HT1080 (cell line): ENCODE measurements around the gene RRP7A. TPM values are rescaled to one million over a fixed set of nuclear protein-coding genes. Genes with fewer than 3 reads are reported as not detected.
"Not testable (repeated sequence)": the region's sequence is repeated elsewhere in the genome, so short reads cannot be mapped to it uniquely, and the experiment has no call there.

ENCODE experiments used
- DNase-seq: peaks from one replicate; pipeline ENCODE4 v3.0.0-alpha.2; 2015; ENCODE audit warnings: low read depth
- polyA plus RNA-seq, 2 experiments: library from polyadenylated mRNA; depleted of rRNA; stranded (reverse); fragments of >200 nt; gene quantifications; 2 replicates each; pipeline ENCODE4 v1.2.3, GENCODE V29; 2015
- total RNA-seq: library from RNA; depleted of rRNA; stranded (reverse); fragments of >200 nt; shearing (Covaris generic); gene quantifications from 2 replicates; pipeline ENCODE4 v1.2.3, GENCODE V29; 2014; rRNA removed

RRP7A gene
- 48.7 and 50.0 TPM in 2 replicates for total RNA-seq
- polyA plus RNA-seq (2015; cell fraction: cytosol; rRNA removed) = 29.6 and 36.0 TPM in 2 replicates
- 24.0 and 24.6 TPM in 2 replicates for polyA plus RNA-seq (2015; cell fraction: nucleus; rRNA removed)

- DNase-seq = peak; percentile 48
Observed at GRCh38 chr22:42519525-42520401, at the start of gene RRP7A. Gene RRP7A, minus strand, starts transcription at chr22:42519796. Its CDS starts 10 bp downstream, at chr22:42519786.

GRCh38 chr22:42567950-42568349 is 48.4 kb upstream of the RRP7A start:
- not testable (repeated sequence) for DNase-seq

- DNase-seq = no peak
Observed at GRCh38 chr22:42565956-42566355, 46.4 kb upstream of the RRP7A start.

GRCh38 chr22:42564699-42565098 is 45.1 kb upstream of the RRP7A start:
- no peak for DNase-seq

GRCh38 chr22:42563943-42564342 is 44.3 kb upstream of the RRP7A start:
- DNase-seq = not testable (repeated sequence)

GRCh38 chr22:42562684-42563083 is 43.1 kb upstream of the RRP7A start:
- no peak for DNase-seq

GRCh38 chr22:42562279-42562678 is 42.7 kb upstream of the RRP7A start:
- no peak for DNase-seq

- DNase-seq = no peak
Observed at GRCh38 chr22:42561856-42562255, 42.3 kb upstream of the RRP7A start.

GRCh38 chr22:42560781-42561180 is 41.2 kb upstream of the RRP7A start:
- DNase-seq = no peak

GRCh38 chr22:42560381-42560780 is 40.8 kb upstream of the RRP7A start:
- DNase-seq = no peak

- DNase-seq = no peak
Observed at GRCh38 chr22:42553475-42554361, 34.1 kb upstream of the RRP7A start, which contains the start of gene SERHL2. Gene SERHL2, plus strand, starts transcription at chr22:42553956. Its CDS starts 65 bp downstream, at chr22:42554021.

- DNase-seq = not testable (repeated sequence)
Observed at GRCh38 chr22:42552294-42552647, 32.7 kb upstream of the RRP7A start.

- DNase-seq = no peak
Observed at GRCh38 chr22:42549331-42550060, 29.9 kb upstream of the RRP7A start.

- no peak for DNase-seq
Observed at GRCh38 chr22:42548597-42549330, 29.2 kb upstream of the RRP7A start.

- DNase-seq = not testable (repeated sequence)
Observed at GRCh38 chr22:42548126-42548525, 28.5 kb upstream of the RRP7A start.

- no peak for DNase-seq
Observed at GRCh38 chr22:42547562-42547961, 28.0 kb upstream of the RRP7A start.

GRCh38 chr22:42544686-42545085 is 25.1 kb upstream of the RRP7A start:
- DNase-seq = no peak

- not testable (repeated sequence) for DNase-seq
Observed at GRCh38 chr22:42539236-42539771, 19.7 kb upstream of the RRP7A start.

GRCh38 chr22:42537199-42537831 is 17.7 kb upstream of the RRP7A start:
- DNase-seq = not testable (repeated sequence)

GRCh38 chr22:42536634-42537033 is 17.0 kb upstream of the RRP7A start:
- DNase-seq = not testable (repeated sequence)
